ENCODE data around the gene PPP6R3.

Gene PPP6R3

DNA sequence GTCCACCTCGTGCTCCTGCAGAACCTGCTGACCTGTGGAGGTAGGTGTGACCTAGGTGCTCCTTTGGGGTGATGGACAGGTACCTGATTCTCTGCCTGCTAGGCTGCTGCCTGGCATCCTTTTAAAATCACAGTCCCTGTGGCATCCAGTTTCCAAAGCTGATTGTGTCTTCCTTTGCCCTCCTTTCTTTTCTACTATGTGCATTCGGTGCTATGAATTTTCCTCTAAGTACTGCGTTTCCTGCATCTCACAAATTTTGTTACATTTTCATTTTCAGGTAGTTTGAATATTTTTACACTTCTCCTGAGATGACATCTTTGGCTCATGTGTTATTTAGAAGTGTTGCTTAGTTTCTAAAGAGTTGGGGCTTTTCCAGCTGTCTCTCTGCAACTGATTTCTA is 30.9 kb upstream of the PPP6R3 start:
- no peaks in the 10 kb centered on the region for H3K4me1 ChIP-seq (ENCODE audit: insufficient read depth, low read length, severe bottlenecking)
- TF ChIP-seq, protein P1, sequence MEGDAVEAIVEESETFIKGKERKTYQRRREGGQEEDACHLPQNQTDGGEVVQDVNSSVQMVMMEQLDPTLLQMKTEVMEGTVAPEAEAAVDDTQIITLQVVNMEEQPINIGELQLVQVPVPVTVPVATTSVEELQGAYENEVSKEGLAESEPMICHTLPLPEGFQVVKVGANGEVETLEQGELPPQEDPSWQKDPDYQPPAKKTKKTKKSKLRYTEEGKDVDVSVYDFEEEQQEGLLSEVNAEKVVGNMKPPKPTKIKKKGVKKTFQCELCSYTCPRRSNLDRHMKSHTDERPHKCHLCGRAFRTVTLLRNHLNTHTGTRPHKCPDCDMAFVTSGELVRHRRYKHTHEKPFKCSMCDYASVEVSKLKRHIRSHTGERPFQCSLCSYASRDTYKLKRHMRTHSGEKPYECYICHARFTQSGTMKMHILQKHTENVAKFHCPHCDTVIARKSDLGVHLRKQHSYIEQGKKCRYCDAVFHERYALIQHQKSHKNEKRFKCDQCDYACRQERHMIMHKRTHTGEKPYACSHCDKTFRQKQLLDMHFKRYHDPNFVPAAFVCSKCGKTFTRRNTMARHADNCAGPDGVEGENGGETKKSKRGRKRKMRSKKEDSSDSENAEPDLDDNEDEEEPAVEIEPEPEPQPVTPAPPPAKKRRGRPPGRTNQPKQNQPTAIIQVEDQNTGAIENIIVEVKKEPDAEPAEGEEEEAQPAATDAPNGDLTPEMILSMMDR (IDR thresholded peaks at IDR 0.05; ENCODE audit: low read length) = no peak
- TF ChIP-seq EZH2 (IDR thresholded peaks at IDR 0.05; ENCODE audit: borderline replicate concordance, low read length) = no peak
- no peak overlapping the region for H3K4me2 ChIP-seq (ENCODE audit: low read length)
- no peaks in the 10 kb centered on the region for H4K20me1 ChIP-seq (ENCODE audit: insufficient read depth, low read length)
- peaks cover 2% of the 10 kb centered on the region; the same call in 1 of the 2 replicates for H3K27me3 ChIP-seq (ENCODE audit: insufficient read depth, low read length)
- H3K9me3 ChIP-seq (ENCODE audit: low read length) = peaks cover 9% of the 10 kb centered on the region; the same call in 1 of the 2 replicates
- no peaks in the 10 kb centered on the region for H3K79me2 ChIP-seq (ENCODE audit: insufficient read depth, low read length)
- H3K9ac ChIP-seq (ENCODE audit: low read length) = no peak overlapping the region
- H3K9me2 ChIP-seq (ENCODE audit: low read depth, low read length) = no peaks in the 10 kb centered on the region
- H3K27ac ChIP-seq (ENCODE audit: low read depth, low read length, poor library complexity, severe bottlenecking) = no peak overlapping the region
- H3K4me3 ChIP-seq (ENCODE audit: low read depth, low read length, poor library complexity, severe bottlenecking) = no peak overlapping the region
- H3K36me3 ChIP-seq (ENCODE audit: insufficient read depth, low read length) = no peaks in the 10 kb centered on the region; the same call in 1 of the 2 replicates
- H2AFZ ChIP-seq (ENCODE audit: low read length) = no peak overlapping the region
- no peaks in the 10 kb centered on the region for H3F3A ChIP-seq (ENCODE audit: insufficient read depth, low read length)

DNA sequence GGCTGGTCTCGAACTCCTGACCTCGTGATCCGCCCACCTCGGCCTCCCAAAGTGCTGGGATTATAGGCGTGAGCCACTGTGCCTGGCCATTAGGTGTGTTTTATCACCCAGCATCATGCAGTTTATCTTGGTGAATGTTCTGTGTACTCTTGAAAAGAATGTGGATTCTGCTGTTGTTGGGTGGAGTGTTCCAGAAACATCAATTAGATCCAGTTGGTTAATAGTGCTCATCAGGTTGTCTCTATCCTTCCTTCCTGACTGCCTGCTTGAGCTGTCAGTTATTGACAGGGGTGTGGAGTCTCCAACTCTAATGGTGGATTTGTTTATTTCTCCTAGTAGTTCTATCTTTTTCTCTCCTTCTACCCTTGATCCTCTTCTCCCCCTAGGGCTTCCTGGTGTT is 30.2 kb upstream of the PPP6R3 start:
- Histone ChIP-seq H2AFZ (ENCODE audit: low read length) (no peak overlapping the region), H3K79me2 (ENCODE audit: insufficient read depth, low read length) (no peaks in the 10 kb centered on the region), H3K9ac (ENCODE audit: low read length) (no peak overlapping the region), H3K27me3 (ENCODE audit: insufficient read depth, low read length) (peaks cover 2% of the 10 kb centered on the region; the same call in 1 of the 2 replicates), H3K9me2 (ENCODE audit: low read depth, low read length) (no peaks in the 10 kb centered on the region), H3K4me2 (ENCODE audit: low read length) (no peak overlapping the region), H4K20me1 (ENCODE audit: insufficient read depth, low read length) (no peaks in the 10 kb centered on the region), H3F3A (ENCODE audit: insufficient read depth, low read length) (no peaks in the 10 kb centered on the region), H3K27ac (ENCODE audit: low read depth, low read length, poor library complexity, severe bottlenecking) (no peak overlapping the region), H3K4me3 (ENCODE audit: low read depth, low read length, poor library complexity, severe bottlenecking) (no peak overlapping the region), H3K4me1 (ENCODE audit: insufficient read depth, low read length, severe bottlenecking) (no peaks in the 10 kb centered on the region), H3K36me3 (ENCODE audit: insufficient read depth, low read length) (no peaks in the 10 kb centered on the region; the same call in 1 of the 2 replicates), H3K9me3 (ENCODE audit: low read length) (peaks cover 9% of the 10 kb centered on the region; the same call in 1 of the 2 replicates)
- TF ChIP-seq, protein P1 (IDR thresholded peaks at IDR 0.05; ENCODE audit: low read length) = no peak
- no peak for TF ChIP-seq EZH2 (IDR thresholded peaks at IDR 0.05; ENCODE audit: borderline replicate concordance, low read length)

DNA sequence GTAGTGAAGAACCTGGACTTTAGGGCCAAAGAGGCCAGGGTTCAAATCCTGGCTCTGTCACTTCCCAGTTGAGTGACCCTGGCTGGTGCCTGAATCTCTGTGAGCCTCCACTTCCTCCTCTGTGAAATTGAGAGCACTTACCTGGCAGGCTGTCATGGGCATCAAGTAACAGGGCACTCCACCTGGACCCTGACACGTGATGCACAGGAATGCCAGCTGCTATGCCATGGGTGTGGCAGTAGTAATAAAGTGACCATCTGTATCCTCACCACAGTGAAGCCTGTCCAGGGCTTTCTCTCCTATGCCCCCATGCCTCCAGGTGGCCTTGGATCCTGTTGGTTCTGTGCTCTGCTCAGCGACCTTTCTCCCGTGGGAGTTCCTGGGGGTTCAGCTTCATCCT is 29.8 kb upstream of the PPP6R3 start:
- no peaks in the 10 kb centered on the region; the same call in 1 of the 2 replicates for H3K36me3 ChIP-seq (ENCODE audit: insufficient read depth, low read length)
- no peak overlapping the region for H3K4me2 ChIP-seq (ENCODE audit: low read length)
- H3K9me2 ChIP-seq (ENCODE audit: low read depth, low read length) = no peaks in the 10 kb centered on the region
- TF ChIP-seq, protein P1 (IDR thresholded peaks at IDR 0.05; ENCODE audit: low read length) = no peak
- TF ChIP-seq EZH2 (IDR thresholded peaks at IDR 0.05; ENCODE audit: borderline replicate concordance, low read length) = no peak
- no peak overlapping the region for H3K4me3 ChIP-seq (ENCODE audit: low read depth, low read length, poor library complexity, severe bottlenecking)
- H3K9me3 ChIP-seq (ENCODE audit: low read length) = peaks cover 9% of the 10 kb centered on the region; the same call in 1 of the 2 replicates
- no peak overlapping the region for H3K9ac ChIP-seq (ENCODE audit: low read length)
- H2AFZ ChIP-seq (ENCODE audit: low read length) = no peak overlapping the region
- peaks cover 2% of the 10 kb centered on the region; the same call in 1 of the 2 replicates for H3K27me3 ChIP-seq (ENCODE audit: insufficient read depth, low read length)
- no peaks in the 10 kb centered on the region for H3K4me1 ChIP-seq (ENCODE audit: insufficient read depth, low read length, severe bottlenecking)
- H3F3A ChIP-seq (ENCODE audit: insufficient read depth, low read length) = no peaks in the 10 kb centered on the region
- H3K79me2 ChIP-seq (ENCODE audit: insufficient read depth, low read length) = no peaks in the 10 kb centered on the region
- H3K27ac ChIP-seq (ENCODE audit: low read depth, low read length, poor library complexity, severe bottlenecking) = no peak overlapping the region
- H4K20me1 ChIP-seq (ENCODE audit: insufficient read depth, low read length) = no peaks in the 10 kb centered on the region

All from OCI-LY1 (cell line).